ENCODE results near the gene BRICD5. TPM values are rescaled to one million over a fixed set of nuclear protein-coding genes. Genes with fewer than 3 reads are reported as not detected.
"Not testable (repeated sequence)": the region's sequence is repeated elsewhere in the genome, so short reads cannot be mapped to it uniquely, and the experiment has no call there.

BRICD5 gene
- total and polyA plus RNA-seq, 9 donors, result 3.9 to 11.0 (median 6.6) TPM

DNA sequence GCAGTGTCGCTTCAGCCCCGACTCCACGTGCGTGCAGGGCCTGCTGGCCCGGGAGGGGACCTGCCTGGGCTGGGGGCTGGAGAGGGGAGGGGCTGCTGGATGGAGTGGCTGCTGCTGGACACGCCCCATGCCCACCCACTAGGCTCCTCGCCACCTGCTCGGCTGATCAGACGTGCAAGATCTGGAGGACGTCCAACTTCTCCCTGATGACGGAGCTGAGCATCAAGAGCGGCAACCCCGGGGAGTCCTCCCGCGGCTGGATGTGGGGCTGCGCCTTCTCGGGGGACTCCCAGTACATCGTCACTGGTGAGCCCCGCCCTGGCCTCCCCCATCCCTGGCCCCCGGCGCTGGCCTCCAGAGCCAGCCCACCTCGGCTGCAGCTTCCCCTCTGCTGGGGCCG lies 2.4 kb downstream of the BRICD5 start:
- no peak for DNase-seq
- Histone ChIP-seq H3K4me3 (ENCODE audit: low read length) (no peak overlapping the region), H3K27ac (ENCODE audit: low read length) (no peak overlapping the region), H3K36me3 (ENCODE audit: control insufficient read depth, insufficient read depth, low read length) (peaks cover 43% of the 10 kb centered on the region), H3K9me3 (replicated peaks; ENCODE audit: control insufficient read depth, low read depth, low read length) (no peaks in the 10 kb centered on the region), H3K4me1 (ENCODE audit: control insufficient read depth, insufficient read depth, low read length) (peaks cover 61% of the 10 kb centered on the region), H3K27me3 (ENCODE audit: control insufficient read depth, insufficient read depth, low read length) (no peaks in the 10 kb centered on the region)
- WGBS (ENCODE audit: insufficient coverage), result 53% methylated on average over 21 of the region's 23 CpGs

GRCh38 chr16:2207872-2208271 lies 2.8 kb downstream of the BRICD5 start:
- Histone ChIP-seq H3K27me3 (ENCODE audit: control insufficient read depth, insufficient read depth, low read length) (no peaks in the 10 kb centered on the region), H3K4me3 (ENCODE audit: low read length) (no peak overlapping the region), H3K4me1 (ENCODE audit: control insufficient read depth, insufficient read depth, low read length) (peaks cover 56% of the 10 kb centered on the region), H3K27ac (ENCODE audit: low read length) (no peak overlapping the region), H3K9me3 (replicated peaks; ENCODE audit: control insufficient read depth, low read depth, low read length) (no peaks in the 10 kb centered on the region), H3K36me3 (ENCODE audit: control insufficient read depth, insufficient read depth, low read length) (peaks cover 43% of the 10 kb centered on the region)
- DNase-seq, result no peak
- WGBS (ENCODE audit: insufficient coverage), result 89% methylated on average over 5 of the region's 9 CpGs

GRCh38 chr16:2206780-2207433 lies 3.8 kb downstream of the BRICD5 start:
- Histone ChIP-seq H3K9me3 (replicated peaks; ENCODE audit: control insufficient read depth, low read depth, low read length) (no peaks in the 10 kb centered on the region), H3K4me3 (ENCODE audit: low read length) (no peak overlapping the region), H3K27me3 (ENCODE audit: control insufficient read depth, insufficient read depth, low read length) (no peaks in the 10 kb centered on the region), H3K36me3 (ENCODE audit: control insufficient read depth, insufficient read depth, low read length) (peaks cover 36% of the 10 kb centered on the region), H3K4me1 (ENCODE audit: control insufficient read depth, insufficient read depth, low read length) (peaks cover 47% of the 10 kb centered on the region), H3K27ac (ENCODE audit: low read length) (no peak overlapping the region)
- DNase-seq, result no peak
- 86% methylated on average over 20 of the region's 23 CpGs for WGBS (ENCODE audit: insufficient coverage)

DNA sequence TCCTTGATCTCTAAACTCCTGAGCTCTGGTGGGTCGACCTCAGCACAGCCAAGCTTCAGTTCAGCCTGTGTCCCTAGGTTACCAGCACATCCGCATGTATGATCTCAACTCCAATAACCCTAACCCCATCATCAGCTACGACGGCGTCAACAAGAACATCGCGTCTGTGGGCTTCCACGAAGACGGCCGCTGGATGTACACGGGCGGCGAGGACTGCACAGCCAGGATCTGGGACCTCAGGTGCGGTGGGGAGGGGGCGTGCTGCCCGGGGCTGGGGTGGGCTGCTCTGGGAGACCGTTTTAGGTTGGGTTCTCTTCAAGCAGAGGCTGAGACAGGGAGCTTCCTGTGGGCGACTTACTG lies 4.3 kb downstream of the BRICD5 start:
- Histone ChIP-seq H3K27me3 (ENCODE audit: control insufficient read depth, insufficient read depth, low read length) (peaks cover 2% of the 10 kb centered on the region), H3K4me1 (ENCODE audit: control insufficient read depth, insufficient read depth, low read length) (peaks cover 42% of the 10 kb centered on the region), H3K4me3 (ENCODE audit: low read length) (peak overlapping the region; percentile 66), H3K9me3 (replicated peaks; ENCODE audit: control insufficient read depth, low read depth, low read length) (no peaks in the 10 kb centered on the region), H3K27ac (ENCODE audit: low read length) (no peak overlapping the region), H3K36me3 (ENCODE audit: control insufficient read depth, insufficient read depth, low read length) (peaks cover 32% of the 10 kb centered on the region)
- DNase-seq, result no peak
- WGBS (ENCODE audit: insufficient coverage), result 87% methylated on average over 15 of the region's 18 CpGs

GRCh38 chr16:2205967-2206313 lies 4.7 kb downstream of the BRICD5 start:
- Histone ChIP-seq H3K27ac (ENCODE audit: low read length) (peak overlapping the region; percentile 55), H3K36me3 (ENCODE audit: control insufficient read depth, insufficient read depth, low read length) (peaks cover 32% of the 10 kb centered on the region), H3K4me3 (ENCODE audit: low read length) (peak overlapping the region; percentile 66), H3K9me3 (replicated peaks; ENCODE audit: control insufficient read depth, low read depth, low read length) (no peaks in the 10 kb centered on the region), H3K4me1 (ENCODE audit: control insufficient read depth, insufficient read depth, low read length) (peaks cover 37% of the 10 kb centered on the region), H3K27me3 (ENCODE audit: control insufficient read depth, insufficient read depth, low read length) (peaks cover 2% of the 10 kb centered on the region)
- no peak for DNase-seq
- 4% methylated on average over 8 of the region's 16 CpGs for WGBS (ENCODE audit: insufficient coverage)

GRCh38 chr16:2205104-2205966 lies 5.3 kb downstream of the BRICD5 start, which contains the start of gene MLST8:
Gene MLST8 (plus strand): TSS chr16:2205454. CDS start chr16:2206086, 632 bp downstream.
- peak within 1 kb of the TSS; percentile 86 for H3K27ac ChIP-seq (ENCODE audit: low read length)
- H3K27me3 ChIP-seq (ENCODE audit: control insufficient read depth, insufficient read depth, low read length), result peaks cover 2% of the 10 kb centered on the region
- peak; percentile 93 for DNase-seq
- H3K9me3 ChIP-seq (replicated peaks; ENCODE audit: control insufficient read depth, low read depth, low read length), result no peaks in the 10 kb centered on the region
- peak within 1 kb of the TSS; percentile 66 for H3K4me3 ChIP-seq (ENCODE audit: low read length)
- whole genome bisulfite sequencing (ENCODE audit: insufficient coverage), result under 1% methylated on average over 83 of the region's 93 CpGs
- peaks cover 31% of the 10 kb centered on the region for H3K4me1 ChIP-seq (ENCODE audit: control insufficient read depth, insufficient read depth, low read length)
- peaks cover 32% of the 10 kb centered on the region for H3K36me3 ChIP-seq (ENCODE audit: control insufficient read depth, insufficient read depth, low read length)

DNA sequence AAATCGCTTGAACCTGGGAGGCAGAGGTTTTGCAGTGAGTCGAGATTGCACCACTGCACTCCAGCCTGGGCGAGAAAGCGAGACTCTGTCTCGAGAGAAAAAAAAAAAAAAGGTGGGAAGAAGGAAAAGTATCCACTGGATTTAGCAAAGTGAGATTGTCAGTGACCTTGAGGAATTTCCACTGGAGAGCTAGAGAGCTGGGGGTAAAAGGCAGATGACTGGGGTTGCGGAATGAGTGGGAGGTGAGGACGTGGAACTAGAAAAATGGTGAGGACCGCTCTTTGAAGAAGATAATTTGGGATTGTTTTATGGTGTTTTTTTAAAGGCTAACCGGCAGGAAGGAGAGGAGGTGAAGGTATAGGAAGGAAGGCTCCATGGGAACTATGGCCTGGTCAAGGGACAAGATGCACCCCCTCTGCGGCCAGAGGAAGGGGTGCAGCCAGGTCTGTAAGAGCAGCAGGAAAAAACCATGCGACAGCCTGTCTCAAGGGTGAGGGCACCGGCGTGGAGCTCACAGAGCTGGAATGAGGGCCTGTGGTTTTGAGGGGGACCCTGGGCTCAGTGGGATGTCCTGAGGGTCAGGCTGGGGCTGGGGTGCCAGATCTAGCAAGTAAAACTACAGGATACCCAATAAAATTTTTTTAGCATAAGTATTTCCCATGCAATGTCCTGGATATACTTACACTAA lies 6.1 kb downstream of the BRICD5 start:
- Histone ChIP-seq H3K9me3 (replicated peaks; ENCODE audit: control insufficient read depth, low read depth, low read length) (no peaks in the 10 kb centered on the region), H3K27me3 (ENCODE audit: control insufficient read depth, insufficient read depth, low read length) (peaks cover 4% of the 10 kb centered on the region), H3K4me1 (ENCODE audit: control insufficient read depth, insufficient read depth, low read length) (peaks cover 26% of the 10 kb centered on the region), H3K36me3 (ENCODE audit: control insufficient read depth, insufficient read depth, low read length) (peaks cover 30% of the 10 kb centered on the region), H3K4me3 (ENCODE audit: low read length) (peak overlapping the region; percentile 66), H3K27ac (ENCODE audit: low read length) (peak overlapping the region; percentile 86)
- no peak for DNase-seq
- WGBS (ENCODE audit: insufficient coverage), result 79% methylated on average over 10 of the region's 13 CpGs

DNA sequence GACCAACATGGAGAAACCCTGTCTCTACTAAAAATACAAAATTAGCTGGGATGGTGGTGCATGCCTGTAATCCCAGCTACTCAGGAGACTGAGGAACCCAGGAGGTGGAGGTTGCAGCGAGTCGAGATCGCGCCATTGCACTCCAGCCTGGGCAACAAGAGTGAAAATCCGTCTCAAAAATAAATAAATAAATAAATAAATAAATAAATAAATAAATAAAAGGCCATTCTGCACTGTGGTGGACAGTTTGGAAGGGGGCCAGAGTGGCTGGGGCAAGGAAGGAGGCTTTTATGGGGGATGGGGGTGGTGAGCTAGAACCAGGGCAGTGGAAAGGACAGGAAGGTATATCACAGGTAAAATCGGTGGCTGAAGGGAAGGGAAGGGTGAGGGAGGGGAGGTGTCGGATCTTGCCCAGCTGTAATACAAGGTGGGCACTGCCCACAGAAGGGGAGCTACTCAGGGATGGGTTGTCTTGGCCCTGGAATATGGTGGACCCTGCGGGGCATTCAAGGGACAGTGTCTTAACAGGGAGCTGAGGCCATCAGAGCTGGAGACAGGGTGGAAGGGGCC lies 7.5 kb downstream of the BRICD5 start:
- DNase-seq; H3K27ac ChIP-seq (ENCODE audit: low read length); H3K9me3 ChIP-seq (replicated peaks; ENCODE audit: control insufficient read depth, low read depth, low read length); H3K4me3 ChIP-seq (ENCODE audit: low read length): not testable (repeated sequence)
- 95% methylated on average over 3 of the region's 8 CpGs for WGBS (ENCODE audit: insufficient coverage)
- H3K36me3 ChIP-seq (ENCODE audit: control insufficient read depth, insufficient read depth, low read length), result peaks cover 17% of the 10 kb centered on the region
- peaks cover 21% of the 10 kb centered on the region for H3K4me1 ChIP-seq (ENCODE audit: control insufficient read depth, insufficient read depth, low read length)
- H3K27me3 ChIP-seq (ENCODE audit: control insufficient read depth, insufficient read depth, low read length), result peaks cover 13% of the 10 kb centered on the region

- DNase-seq, result no peak
- H3K27ac ChIP-seq (ENCODE audit: low read length), result no peak overlapping the region
- no peaks in the 10 kb centered on the region for H3K9me3 ChIP-seq (replicated peaks; ENCODE audit: control insufficient read depth, low read depth, low read length)
- H3K36me3 ChIP-seq (ENCODE audit: control insufficient read depth, insufficient read depth, low read length), result no peaks in the 10 kb centered on the region
- H3K27me3 ChIP-seq (ENCODE audit: control insufficient read depth, insufficient read depth, low read length), result peaks cover 33% of the 10 kb centered on the region
- no peak overlapping the region for H3K4me3 ChIP-seq (ENCODE audit: low read length)
- 90% methylated on average over 3 of the region's 6 CpGs for WGBS (ENCODE audit: insufficient coverage)
- peaks cover 12% of the 10 kb centered on the region for H3K4me1 ChIP-seq (ENCODE audit: control insufficient read depth, insufficient read depth, low read length)
These were observed 10.3 kb downstream of the BRICD5 start for GRCh38 chr16:2200313-2200712.

Data from muscle of leg (tissue), 11 donors.